Erythroblast (primary cell): Measurements from ENCODE around the gene SPA17.

Experiments
- GATA1 ChIP-seq: IDR thresholded peaks from 2 replicates; pipeline ENCODE4 v1.6.1; 2011; ENCODE audit warnings: low read depth, mild to moderate bottlenecking, control low read depth, low read length, moderate library complexity
- POLR2A ChIP-seq: IDR thresholded peaks from 2 replicates; pipeline ENCODE4 v1.6.1; 2011; ENCODE audit warnings: mild to moderate bottlenecking, low read length

GRCh38 chr11:124707829-124708228, 34.1 kb downstream of the SPA17 start:
- TF ChIP-seq POLR2A (no peak), GATA1 (no peak)
